Fibroblast of skin of right quadriceps (primary cell): ENCODE results near the gene IGF2.
A peak's percentile ranks its signal among the peaks of the same experiment; 100 is the strongest.

ENCODE experiments used
- DNase-seq: peaks from one replicate; pipeline ENCODE4 v3.0.0-alpha.2; 2013

Gene IGF2

GRCh38 chr11:2090172-2091111, 48.7 kb downstream of the IGF2 start:
- no peak for DNase-seq

- DNase-seq = peak; percentile 30
Observed at GRCh38 chr11:2089536-2090165, 49.5 kb downstream of the IGF2 start.

- DNase-seq = no peak
Observed at GRCh38 chr11:2088746-2089535, 50.2 kb downstream of the IGF2 start.

GRCh38 chr11:2088284-2088683, 50.9 kb downstream of the IGF2 start:
- DNase-seq = no peak

- no peak for DNase-seq
Observed at GRCh38 chr11:2086239-2087040, 52.7 kb downstream of the IGF2 start.

GRCh38 chr11:2085251-2086066, 53.7 kb downstream of the IGF2 start:
- no peak for DNase-seq

- no peak for DNase-seq
Observed at GRCh38 chr11:2084721-2085120, 54.5 kb downstream of the IGF2 start.
